CD14-positive monocyte (primary cell): ENCODE results near the gene KIF4B. TPM values are rescaled to one million over a fixed set of nuclear protein-coding genes. Genes with fewer than 3 reads are reported as not detected.

Experiments
- DNase-seq, 3 donors: peaks; one replicate each; pipeline ENCODE4 v3.0.0-alpha.2; 2011 to 2022
- H2AFZ ChIP-seq: 2 replicates; pipeline ENCODE4 v1.6.0; 2012; ENCODE audit warnings: mild to moderate bottlenecking, low read depth, low read length, inconsistent platforms; ENCODE audit not compliant: insufficient read depth, poor library complexity, severe bottlenecking
- H3K27ac ChIP-seq, 2 donors: 1 replicate in 1 of 2; 2 replicates in 1 of 2; pipeline ENCODE4 v1.5.1; 2012 to 2013; ENCODE audit warnings: low read length in 2 of 2, control low read depth in 1 of 2, inconsistent platforms in 1 of 2, low read depth in 1 of 2, mild to moderate bottlenecking in 1 of 2
- H3K27me3 ChIP-seq, 2 donors: one replicate each; pipeline versions ENCODE4 v1.6.0 to v1.6.1; 2011 to 2013; ENCODE audit warnings: low read length in 2 of 2; ENCODE audit not compliant: control insufficient read depth in 2 of 2, insufficient read depth in 2 of 2
- H3K36me3 ChIP-seq, 2 donors: replicated peaks in 1 of 2; 1 replicate in 1 of 2; 2 replicates in 1 of 2; pipeline versions ENCODE4 v1.5.1 to v1.6.1; 2012 to 2013; ENCODE audit warnings: low read length in 2 of 2, control low read depth in 1 of 2, inconsistent platforms in 1 of 2, mild to moderate bottlenecking in 1 of 2; ENCODE audit not compliant: insufficient read depth in 2 of 2, control insufficient read depth in 1 of 2
- H3K4me1 ChIP-seq, 2 donors: 1 replicate in 1 of 2; 2 replicates in 1 of 2; pipeline versions ENCODE4 v1.5.1 to v1.6.1; 2012 to 2013; ENCODE audit warnings: low read length in 2 of 2, control low read depth in 1 of 2, inconsistent platforms in 1 of 2, mild to moderate bottlenecking in 1 of 2, moderate library complexity in 1 of 2; ENCODE audit not compliant: insufficient read depth in 2 of 2, control insufficient read depth in 1 of 2
- H3K4me2 ChIP-seq: replicated peaks from 2 replicates; pipeline ENCODE3; 2012; ENCODE audit warnings: low read length, moderate library complexity, mild to moderate bottlenecking; ENCODE audit not compliant: poor library complexity, severe bottlenecking; ENCODE audit errors: extremely low read depth
- H3K4me3 ChIP-seq, 3 experiments: fragments of 200-600 bp in 1 of 3; sonication (generic) in 1 of 3; replicated peaks in 1 of 3; 1 replicate in 2 of 3; 2 replicates in 1 of 3; pipeline ENCODE4 v1.5.1; 2011 to 2013; ENCODE audit warnings: low read length in 3 of 3, mild to moderate bottlenecking in 3 of 3, control low read depth in 2 of 3, low read depth in 2 of 3, inconsistent platforms in 1 of 3, moderate library complexity in 1 of 3
- H3K79me2 ChIP-seq: 2 replicates; pipeline ENCODE4 v1.6.0; 2012; ENCODE audit warnings: mild to moderate bottlenecking, control low read depth, inconsistent platforms, low read length, moderate library complexity; ENCODE audit not compliant: insufficient read depth
- H3K9ac ChIP-seq: 2 replicates; pipeline ENCODE4 v1.6.0; 2017; ENCODE audit warnings: low read length, mild to moderate bottlenecking; ENCODE audit not compliant: insufficient read depth, poor library complexity, severe bottlenecking
- H3K9me3 ChIP-seq, 2 donors: replicated peaks in 1 of 2; 1 replicate in 1 of 2; 2 replicates in 1 of 2; pipeline versions ENCODE4 v1.5.1 to v1.6.1; 2012 to 2013; ENCODE audit warnings: low read length in 2 of 2, control low read depth in 1 of 2; ENCODE audit not compliant: control insufficient read depth in 1 of 2, insufficient read depth in 1 of 2
- H4K20me1 ChIP-seq: 2 replicates; pipeline ENCODE4 v1.6.0; 2012; ENCODE audit warnings: mild to moderate bottlenecking, low read length, control low read depth, moderate library complexity; ENCODE audit not compliant: insufficient read depth
- H3K27ac Mint-ChIP-seq, 7 donors: one replicate each; pipeline ENCODE4 v1.8.0; 2020; ENCODE audit warnings: mild to moderate bottlenecking in 7 of 7, mixed read lengths in 7 of 7, moderate library complexity in 6 of 7, inconsistent platforms in 2 of 7
- H3K27me3 Mint-ChIP-seq, 3 donors: one replicate each; pipeline ENCODE4 v1.8.0; 2021 to 2022; ENCODE audit warnings: low read depth in 3 of 3, mild to moderate bottlenecking in 3 of 3, mixed read lengths in 3 of 3, moderate library complexity in 3 of 3, inconsistent platforms in 1 of 3
- H3K36me3 Mint-ChIP-seq, 2 donors: one replicate each; pipeline ENCODE4 v1.8.0; 2020; ENCODE audit warnings: mixed read lengths in 2 of 2, inconsistent platforms in 1 of 2, mild to moderate bottlenecking in 1 of 2
- H3K4me1 Mint-ChIP-seq: one replicate; pipeline ENCODE4 v1.8.0; 2020; ENCODE audit warnings: mild to moderate bottlenecking, mixed read lengths
- H3K4me3 Mint-ChIP-seq, 2 donors: one replicate each; pipeline ENCODE4 v1.8.0; 2020; ENCODE audit warnings: mild to moderate bottlenecking in 2 of 2, mixed read lengths in 2 of 2, moderate library complexity in 1 of 2
- H3K9me3 Mint-ChIP-seq, 7 donors: one replicate each; pipeline ENCODE4 v1.8.0; 2020 to 2022; ENCODE audit warnings: mixed read lengths in 7 of 7, mild to moderate bottlenecking in 6 of 7, moderate library complexity in 6 of 7, inconsistent platforms in 2 of 7
- WGBS: methylation state at CpG from one replicate; pipeline ENCODE4 v1.1.5; 2013; ENCODE audit warnings: missing lambda C conversion rate; ENCODE audit not compliant: insufficient coverage; 5-methylcytosine and 5-hydroxymethylcytosine counted together
- intact Hi-C, 2 donors: fragments of 100-400 bp; cut with micrococcal nuclease; formaldehyde crosslinking; loops; one replicate each; pipeline versions ENCODE4 v1.15.0 to v1.15.1; 2023
- polyA plus RNA-seq, 3 donors: library from polyadenylated mRNA; depleted of rRNA in 1 of 3; unstranded in 2 of 3; stranded (reverse) in 1 of 3; fragments of 300-500 nt in 2 of 3; fragments of >200 nt in 1 of 3; fragmentation: Illumina TruSeq in 2 of 3; gene quantifications; 1 replicate in 2 of 3; 2 replicates in 1 of 3; pipeline ENCODE4 v1.2.3, GENCODE V29; 2012 to 2021
- TF ChIP-seq, protein P1 (sequence below): fragments of 200-600 bp; IDR thresholded peaks from one replicate; pipeline ENCODE4 v1.8.0; 2022; ENCODE audit warnings: antibody characterized with exemption, mild to moderate bottlenecking

KIF4B gene
- polyA plus RNA-seq, 3 donors = 0.01 TPM; not detected in 2

DNA sequence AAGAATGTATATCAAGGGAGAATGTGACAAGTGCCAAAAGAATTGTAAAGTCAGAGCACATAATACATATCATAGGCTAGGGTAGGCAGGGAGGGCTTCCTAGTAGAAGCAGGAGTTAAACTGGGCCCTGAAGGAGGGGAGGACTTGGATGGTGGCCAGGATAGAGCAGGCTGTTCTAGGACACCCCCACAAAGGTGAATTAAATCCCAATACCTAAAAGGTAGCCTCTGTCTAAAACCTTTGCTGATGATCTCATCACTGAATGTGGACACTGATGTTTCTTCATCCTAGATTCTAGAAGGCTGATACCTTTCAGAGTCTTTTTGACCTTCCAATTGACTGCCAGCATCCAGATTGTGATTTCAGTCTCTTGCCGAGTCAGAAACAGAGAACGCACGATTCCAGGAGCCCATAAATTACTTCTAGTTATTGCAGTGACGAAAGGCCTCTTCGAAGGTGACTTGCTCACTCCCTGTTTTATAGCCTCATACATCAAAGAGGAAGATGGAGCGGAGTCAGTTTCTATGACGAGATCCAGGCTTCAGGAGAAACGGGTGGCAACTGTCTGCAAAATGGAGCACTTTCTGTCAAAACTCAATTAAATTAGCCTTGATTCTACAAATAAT is 43.2 kb downstream of the KIF4B start:
- H3K9me3 Mint-ChIP-seq = peaks cover 0 to 6% (median 0%) of the 10 kb centered on the region in 7 donors
- Histone ChIP-seq H4K20me1 (no peaks in the 10 kb centered on the region), H3K9ac (no peak overlapping the region), H3K27me3 (no peaks in the 10 kb centered on the region), H3K27ac (no peak overlapping the region), H3K4me1 (no peaks in the 10 kb centered on the region), H3K4me2 (no peak overlapping the region), H3K79me2 (no peaks in the 10 kb centered on the region), H3K36me3 (no peaks in the 10 kb centered on the region), H3K9me3 (no peaks in the 10 kb centered on the region), H3K4me3 (no peak overlapping the region), H2AFZ (no peak overlapping the region)
- no peak overlapping the region for H3K4me3 Mint-ChIP-seq
- intact Hi-C loops = no loop called here
- TF ChIP-seq, protein P1, sequence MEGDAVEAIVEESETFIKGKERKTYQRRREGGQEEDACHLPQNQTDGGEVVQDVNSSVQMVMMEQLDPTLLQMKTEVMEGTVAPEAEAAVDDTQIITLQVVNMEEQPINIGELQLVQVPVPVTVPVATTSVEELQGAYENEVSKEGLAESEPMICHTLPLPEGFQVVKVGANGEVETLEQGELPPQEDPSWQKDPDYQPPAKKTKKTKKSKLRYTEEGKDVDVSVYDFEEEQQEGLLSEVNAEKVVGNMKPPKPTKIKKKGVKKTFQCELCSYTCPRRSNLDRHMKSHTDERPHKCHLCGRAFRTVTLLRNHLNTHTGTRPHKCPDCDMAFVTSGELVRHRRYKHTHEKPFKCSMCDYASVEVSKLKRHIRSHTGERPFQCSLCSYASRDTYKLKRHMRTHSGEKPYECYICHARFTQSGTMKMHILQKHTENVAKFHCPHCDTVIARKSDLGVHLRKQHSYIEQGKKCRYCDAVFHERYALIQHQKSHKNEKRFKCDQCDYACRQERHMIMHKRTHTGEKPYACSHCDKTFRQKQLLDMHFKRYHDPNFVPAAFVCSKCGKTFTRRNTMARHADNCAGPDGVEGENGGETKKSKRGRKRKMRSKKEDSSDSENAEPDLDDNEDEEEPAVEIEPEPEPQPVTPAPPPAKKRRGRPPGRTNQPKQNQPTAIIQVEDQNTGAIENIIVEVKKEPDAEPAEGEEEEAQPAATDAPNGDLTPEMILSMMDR = no peak
- no peak overlapping the region for H3K27ac Mint-ChIP-seq
- no peaks in the 10 kb centered on the region for H3K4me1 Mint-ChIP-seq
- no peak for DNase-seq
- H3K27me3 Mint-ChIP-seq = peaks cover 0 to 4% (median 4%) of the 10 kb centered on the region in 3 donors
- 65% methylated on average over 7 of the region's 8 CpGs for WGBS
- no peaks in the 10 kb centered on the region for H3K36me3 Mint-ChIP-seq

DNA sequence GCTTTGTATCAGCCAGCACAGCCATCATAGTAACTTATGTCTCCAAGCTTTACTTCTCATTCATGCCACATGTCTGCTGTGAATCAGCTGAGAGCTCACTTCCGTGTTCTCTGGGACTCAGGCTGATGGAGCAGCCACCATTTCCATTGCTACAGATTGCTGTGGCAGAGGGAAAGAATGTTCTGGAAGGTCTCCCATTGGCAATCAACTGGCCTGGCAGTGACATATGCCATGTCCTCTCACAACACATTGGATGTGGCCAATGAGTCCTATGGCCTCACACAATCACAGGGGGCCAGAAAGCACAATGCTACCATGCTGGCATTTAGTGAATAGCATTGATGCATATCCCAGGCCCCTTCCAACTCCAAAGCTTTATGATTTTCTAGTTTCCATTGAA is 44.1 kb downstream of the KIF4B start:
- Mint-ChIP-seq H3K9me3 (peaks cover 0 to 6% (median 0%) of the 10 kb centered on the region in 7 donors), H3K4me1 (no peaks in the 10 kb centered on the region), H3K4me3 (no peak overlapping the region), H3K27ac (no peak overlapping the region), H3K27me3 (peaks cover 0 to 4% (median 2%) of the 10 kb centered on the region in 3 donors), H3K36me3 (no peaks in the 10 kb centered on the region)
- H3K9me3 ChIP-seq = no peaks in the 10 kb centered on the region
- no peaks in the 10 kb centered on the region for H3K4me1 ChIP-seq
- H3K27me3 ChIP-seq = no peaks in the 10 kb centered on the region
- TF ChIP-seq, protein P1 = no peak
- H2AFZ ChIP-seq = no peak overlapping the region
- intact Hi-C loops = no loop called here
- WGBS = 78% methylated on average over 1 of the region's 1 CpG
- no peaks in the 10 kb centered on the region for H4K20me1 ChIP-seq
- H3K27ac ChIP-seq = no peak overlapping the region
- no peaks in the 10 kb centered on the region for H3K79me2 ChIP-seq
- no peak overlapping the region for H3K4me2 ChIP-seq
- no peak overlapping the region for H3K4me3 ChIP-seq
- no peak for DNase-seq
- H3K9ac ChIP-seq = no peak overlapping the region
- no peaks in the 10 kb centered on the region for H3K36me3 ChIP-seq
